Measurements from ENCODE around the gene MSANTD1. TPM values are rescaled to one million over a fixed set of nuclear protein-coding genes. Genes with fewer than 3 reads are reported as not detected.

The MSANTD1 gene
- total RNA-seq, 1 donor from 2014 or later = 0.40 TPM

GRCh38 chr4:3302786-3303564, 54.0 kb downstream of the MSANTD1 start:
- DNase-seq (ENCODE audit: low read depth in 2 of 2) = no peak

DNA sequence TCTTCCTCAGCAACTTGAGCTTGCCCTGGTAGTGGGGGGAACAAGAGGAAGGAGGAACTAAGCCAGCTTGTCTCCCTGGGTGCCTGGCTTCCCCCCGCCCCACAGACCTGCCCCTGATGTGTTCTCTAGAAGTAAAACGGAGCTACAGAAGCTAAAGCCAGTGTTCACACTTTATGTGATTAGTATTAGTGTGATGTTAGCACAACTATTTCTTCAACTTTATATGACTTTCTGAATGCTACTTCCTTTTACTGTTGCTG, 54.5 kb downstream of the MSANTD1 start:
- DNase-seq (ENCODE audit: low read depth in 2 of 2) = no peak

- no peak for DNase-seq (ENCODE audit: low read depth in 2 of 2)
These were observed 55.2 kb downstream of the MSANTD1 start for GRCh38 chr4:3303923-3304710.

DNA sequence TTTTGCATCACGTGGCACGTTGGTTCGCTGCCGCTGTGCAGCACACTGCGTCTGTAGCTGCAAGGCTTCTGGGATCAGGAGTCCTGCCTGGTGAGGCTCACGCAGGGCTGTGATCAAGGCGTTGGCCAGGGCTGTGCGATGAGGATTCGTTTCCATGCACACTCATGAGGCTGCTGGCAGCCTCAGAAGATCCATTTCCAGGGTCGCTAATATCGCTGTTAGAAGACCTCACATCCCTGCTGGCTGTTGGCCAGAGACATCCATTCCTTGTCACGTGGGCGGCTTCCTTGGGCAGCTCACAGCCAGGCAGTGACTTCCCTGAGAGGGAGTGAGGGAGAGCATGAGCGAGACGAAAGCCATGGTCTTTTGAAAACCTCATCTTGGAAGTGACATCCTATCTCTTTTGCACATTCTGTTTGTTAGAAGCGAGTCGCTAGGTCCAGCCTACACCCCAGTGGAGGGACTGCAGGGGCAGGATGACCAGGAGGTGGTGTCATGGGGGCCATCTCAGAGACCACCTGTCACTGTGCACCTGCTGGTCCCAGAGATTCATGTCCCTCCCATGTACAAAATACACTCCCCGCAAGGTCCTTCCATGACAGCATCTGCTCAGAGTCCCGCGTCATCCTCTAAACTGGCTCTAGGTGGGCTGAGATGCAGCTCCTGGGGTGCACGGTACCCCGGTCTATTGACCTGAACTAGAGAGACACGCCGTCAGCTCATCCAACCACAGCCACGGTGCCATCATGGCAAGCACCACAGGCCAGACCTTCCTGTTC, 56.1 kb downstream of the MSANTD1 start:
- peak in 1 of 2 donors; percentile 61 for DNase-seq (ENCODE audit: low read depth in 2 of 2)

DNA sequence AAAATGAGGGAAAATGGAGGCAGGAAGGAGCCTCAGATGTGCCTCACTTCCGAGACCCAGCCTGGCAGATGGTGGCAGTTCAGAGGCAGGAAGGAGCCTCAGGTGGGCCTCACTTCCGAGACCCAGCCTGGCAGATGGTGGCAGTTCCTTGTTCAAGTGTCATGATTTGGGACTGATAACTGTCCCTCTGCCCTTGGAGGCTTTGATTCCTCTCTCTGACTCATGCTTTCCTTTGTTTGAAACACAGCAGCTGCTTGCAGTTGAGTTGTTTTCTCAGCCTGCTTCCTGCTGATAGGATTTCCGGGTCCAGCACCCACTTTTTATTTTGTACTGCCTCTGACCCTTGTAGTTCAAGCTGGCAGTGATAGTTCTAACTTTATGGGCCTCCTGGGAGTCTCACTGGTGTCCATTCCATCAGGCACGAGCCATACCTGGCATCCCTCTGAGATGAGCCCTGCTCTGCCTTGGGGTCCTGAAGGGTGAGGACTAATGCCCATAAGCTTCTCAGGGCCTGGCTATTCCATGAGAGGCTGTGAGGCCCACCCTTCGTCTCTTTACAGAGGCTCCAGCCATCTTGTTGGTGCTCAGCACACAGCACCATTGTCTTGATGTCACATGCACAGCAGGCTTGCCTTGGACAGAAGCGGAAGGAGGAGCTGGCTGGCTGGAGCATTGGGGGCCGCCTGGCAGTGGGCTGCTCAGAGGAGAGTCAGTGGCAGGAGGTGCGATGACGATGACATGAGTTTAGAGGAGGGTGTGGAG, 56.8 kb downstream of the MSANTD1 start:
- peak; percentile 66 to 84 for DNase-seq (ENCODE audit: low read depth in 2 of 2)

Other genes starting within 250 kb of the MSANTD1 start
- gene HTT-AS, start 174.6 kb upstream of the MSANTD1 start, total RNA-seq = not detected in 2 replicates
- 26.6 and 34.3 TPM in 2 replicates for gene HTT, start 174.5 kb upstream of the MSANTD1 start, total RNA-seq
- 29.0 and 33.7 TPM in 2 replicates for gene RGS12, start 43.9 kb downstream of the MSANTD1 start, total RNA-seq
- gene HGFAC, start 192.8 kb downstream of the MSANTD1 start, total RNA-seq = 0.20 TPM in 1 of 2 replicates, not detected in the other
- gene DOK7, start 214.1 kb downstream of the MSANTD1 start, total RNA-seq = not detected in 2 replicates